ENCODE results near the gene RAB44. TPM values are rescaled to one million over a fixed set of nuclear protein-coding genes. Genes with fewer than 3 reads are reported as not detected.

The RAB44 gene
- total and polyA plus RNA-seq, 2 of the 13 experiments (the other 11 are each of a cell fraction or from before 2014, with no cell fraction given): not detected

DNA sequence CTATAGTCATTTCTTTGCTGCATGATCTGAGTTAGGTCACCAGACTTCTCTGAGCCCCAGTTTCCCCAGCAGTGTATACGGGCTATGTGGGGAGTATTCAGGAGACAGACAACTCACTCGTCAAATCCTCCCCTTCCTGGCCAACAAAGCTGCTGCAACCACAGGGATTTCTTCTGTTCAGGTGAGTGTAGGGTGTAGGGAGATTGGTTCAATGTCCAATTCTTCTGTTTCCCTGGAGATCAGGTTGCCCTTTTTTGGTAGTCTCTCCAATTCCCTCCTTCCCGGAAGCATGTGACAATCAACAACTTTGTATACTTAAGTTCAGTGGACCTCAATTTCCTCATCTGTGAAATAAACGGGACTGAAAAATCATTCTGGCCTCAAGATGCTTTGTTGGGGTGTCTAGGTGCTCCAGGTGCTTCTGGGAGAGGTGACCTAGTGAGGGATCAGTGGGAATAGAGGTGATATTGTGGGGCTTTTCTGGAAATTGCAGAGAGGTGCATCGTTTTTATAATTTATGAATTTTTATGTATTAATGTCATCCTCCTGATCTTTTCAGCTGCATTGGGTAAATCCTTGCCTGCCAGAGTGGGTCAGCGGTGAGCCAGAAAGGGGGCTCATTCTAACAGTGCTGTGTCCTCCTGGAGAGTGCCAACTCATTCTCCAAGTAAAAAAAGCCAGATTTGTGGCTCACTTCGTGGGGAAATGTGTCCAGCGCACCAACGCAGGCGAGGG lies 19.7 kb upstream of the RAB44 start (continued):
- TF ChIP-seq, protein P1, sequence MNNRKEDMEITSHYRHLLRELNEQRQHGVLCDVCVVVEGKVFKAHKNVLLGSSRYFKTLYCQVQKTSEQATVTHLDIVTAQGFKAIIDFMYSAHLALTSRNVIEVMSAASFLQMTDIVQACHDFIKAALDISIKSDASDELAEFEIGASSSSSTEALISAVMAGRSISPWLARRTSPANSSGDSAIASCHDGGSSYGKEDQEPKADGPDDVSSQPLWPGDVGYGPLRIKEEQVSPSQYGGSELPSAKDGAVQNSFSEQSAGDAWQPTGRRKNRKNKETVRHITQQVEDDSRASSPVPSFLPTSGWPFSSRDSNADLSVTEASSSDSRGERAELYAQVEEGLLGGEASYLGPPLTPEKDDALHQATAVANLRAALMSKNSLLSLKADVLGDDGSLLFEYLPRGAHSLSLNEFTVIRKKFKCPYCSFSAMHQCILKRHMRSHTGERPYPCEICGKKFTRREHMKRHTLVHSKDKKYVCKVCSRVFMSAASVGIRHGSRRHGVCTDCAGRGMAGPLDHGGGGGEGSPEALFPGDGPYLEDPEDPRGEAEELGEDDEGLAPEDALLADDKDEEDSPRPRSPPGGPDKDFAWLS (CRISPR knock-in tag; IDR thresholded peaks at IDR 0.05; ENCODE audit: borderline replicate concordance): no peak
- TF ChIP-seq GATAD1 (CRISPR knock-in tag; IDR thresholded peaks at IDR 0.05): no peak
- TF ChIP-seq, protein P2, sequence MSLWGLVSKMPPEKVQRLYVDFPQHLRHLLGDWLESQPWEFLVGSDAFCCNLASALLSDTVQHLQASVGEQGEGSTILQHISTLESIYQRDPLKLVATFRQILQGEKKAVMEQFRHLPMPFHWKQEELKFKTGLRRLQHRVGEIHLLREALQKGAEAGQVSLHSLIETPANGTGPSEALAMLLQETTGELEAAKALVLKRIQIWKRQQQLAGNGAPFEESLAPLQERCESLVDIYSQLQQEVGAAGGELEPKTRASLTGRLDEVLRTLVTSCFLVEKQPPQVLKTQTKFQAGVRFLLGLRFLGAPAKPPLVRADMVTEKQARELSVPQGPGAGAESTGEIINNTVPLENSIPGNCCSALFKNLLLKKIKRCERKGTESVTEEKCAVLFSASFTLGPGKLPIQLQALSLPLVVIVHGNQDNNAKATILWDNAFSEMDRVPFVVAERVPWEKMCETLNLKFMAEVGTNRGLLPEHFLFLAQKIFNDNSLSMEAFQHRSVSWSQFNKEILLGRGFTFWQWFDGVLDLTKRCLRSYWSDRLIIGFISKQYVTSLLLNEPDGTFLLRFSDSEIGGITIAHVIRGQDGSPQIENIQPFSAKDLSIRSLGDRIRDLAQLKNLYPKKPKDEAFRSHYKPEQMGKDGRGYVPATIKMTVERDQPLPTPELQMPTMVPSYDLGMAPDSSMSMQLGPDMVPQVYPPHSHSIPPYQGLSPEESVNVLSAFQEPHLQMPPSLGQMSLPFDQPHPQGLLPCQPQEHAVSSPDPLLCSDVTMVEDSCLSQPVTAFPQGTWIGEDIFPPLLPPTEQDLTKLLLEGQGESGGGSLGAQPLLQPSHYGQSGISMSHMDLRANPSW (CRISPR knock-in tag; IDR thresholded peaks at IDR 0.05; ENCODE audit: borderline replicate concordance): 0 out of 2 replicates have a peak, but pooled peaks have one; percentile 41
- TF ChIP-seq ZNF468 (CRISPR knock-in tag; IDR thresholded peaks at IDR 0.05): peak; percentile 41; the same call in 1 of the 2 replicates
- TF ChIP-seq TEAD3 (CRISPR knock-in tag; optimal IDR thresholded peaks at IDR 0.05; ENCODE audit: borderline replicate concordance): peak; percentile 59
- no peak for TF ChIP-seq GABPA (IDR thresholded peaks at IDR 0.05; ENCODE audit: low read depth, low read length)
- TF ChIP-seq GABPA (CRISPR knock-in tag; IDR thresholded peaks at IDR 0.05; ENCODE audit: low read depth): peak; percentile 44; the same call in 1 of the 2 replicates
- no peak for TF ChIP-seq SNAI1 (CRISPR knock-in tag; IDR thresholded peaks at IDR 0.05; ENCODE audit: borderline replicate concordance)
- TF ChIP-seq KDM1A (CRISPR knock-in tag; IDR thresholded peaks at IDR 0.05): no peak
- TF ChIP-seq GMEB1 (CRISPR knock-in tag; IDR thresholded peaks at IDR 0.05; ENCODE audit: borderline replicate concordance): no peak
- no peak; the same call in 1 of the 2 replicates for TF ChIP-seq ZNF800 (CRISPR knock-in tag; IDR thresholded peaks at IDR 0.05)
- no peak for TF ChIP-seq ARNT (IDR thresholded peaks at IDR 0.05)
- no peak for TF ChIP-seq SP140L (CRISPR knock-in tag; IDR thresholded peaks at IDR 0.05; ENCODE audit: borderline replicate concordance)
- TF ChIP-seq CREBL2 (CRISPR knock-in tag; IDR thresholded peaks at IDR 0.05; ENCODE audit: borderline replicate concordance): no peak
- TF ChIP-seq ZNF580 (CRISPR knock-in tag; IDR thresholded peaks at IDR 0.05; ENCODE audit: borderline replicate concordance, low read depth): peak; percentile 5; the same call in 1 of the 2 replicates
- TF ChIP-seq ARNTL (CRISPR knock-in tag; IDR thresholded peaks at IDR 0.05): peak; percentile 49; the same call in 1 of the 2 replicates
- TF ChIP-seq GLI4 (CRISPR knock-in tag; IDR thresholded peaks at IDR 0.05; ENCODE audit: borderline replicate concordance): peak; percentile 84; the same call in 1 of the 2 replicates
- TF ChIP-seq MAX (IDR thresholded peaks at IDR 0.05): peak; percentile 64
- TF ChIP-seq CHD4 (IDR thresholded peaks at IDR 0.05; ENCODE audit: borderline replicate concordance, low read length): peak; percentile 92; the same call in 1 of the 2 replicates
- TF ChIP-seq, protein P3, sequence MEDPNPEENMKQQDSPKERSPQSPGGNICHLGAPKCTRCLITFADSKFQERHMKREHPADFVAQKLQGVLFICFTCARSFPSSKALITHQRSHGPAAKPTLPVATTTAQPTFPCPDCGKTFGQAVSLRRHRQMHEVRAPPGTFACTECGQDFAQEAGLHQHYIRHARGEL (CRISPR knock-in tag; IDR thresholded peaks at IDR 0.05): no peak
